ENCODE results near the gene SNX17. TPM values are rescaled to one million over a fixed set of nuclear protein-coding genes. Genes with fewer than 3 reads are reported as not detected.

Gene SNX17
- total and polyA plus RNA-seq, 2 of the 13 experiments (the other 11 are each of a cell fraction or from before 2014, with no cell fraction given): 75.0 to 109 TPM

- TF ChIP-seq, protein P1, sequence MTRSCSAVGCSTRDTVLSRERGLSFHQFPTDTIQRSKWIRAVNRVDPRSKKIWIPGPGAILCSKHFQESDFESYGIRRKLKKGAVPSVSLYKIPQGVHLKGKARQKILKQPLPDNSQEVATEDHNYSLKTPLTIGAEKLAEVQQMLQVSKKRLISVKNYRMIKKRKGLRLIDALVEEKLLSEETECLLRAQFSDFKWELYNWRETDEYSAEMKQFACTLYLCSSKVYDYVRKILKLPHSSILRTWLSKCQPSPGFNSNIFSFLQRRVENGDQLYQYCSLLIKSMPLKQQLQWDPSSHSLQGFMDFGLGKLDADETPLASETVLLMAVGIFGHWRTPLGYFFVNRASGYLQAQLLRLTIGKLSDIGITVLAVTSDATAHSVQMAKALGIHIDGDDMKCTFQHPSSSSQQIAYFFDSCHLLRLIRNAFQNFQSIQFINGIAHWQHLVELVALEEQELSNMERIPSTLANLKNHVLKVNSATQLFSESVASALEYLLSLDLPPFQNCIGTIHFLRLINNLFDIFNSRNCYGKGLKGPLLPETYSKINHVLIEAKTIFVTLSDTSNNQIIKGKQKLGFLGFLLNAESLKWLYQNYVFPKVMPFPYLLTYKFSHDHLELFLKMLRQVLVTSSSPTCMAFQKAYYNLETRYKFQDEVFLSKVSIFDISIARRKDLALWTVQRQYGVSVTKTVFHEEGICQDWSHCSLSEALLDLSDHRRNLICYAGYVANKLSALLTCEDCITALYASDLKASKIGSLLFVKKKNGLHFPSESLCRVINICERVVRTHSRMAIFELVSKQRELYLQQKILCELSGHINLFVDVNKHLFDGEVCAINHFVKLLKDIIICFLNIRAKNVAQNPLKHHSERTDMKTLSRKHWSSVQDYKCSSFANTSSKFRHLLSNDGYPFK (CRISPR knock-in tag; IDR thresholded peaks at IDR 0.05; ENCODE audit: borderline replicate concordance): no peak
- no peak for TF ChIP-seq REXO4 (CRISPR knock-in tag; IDR thresholded peaks at IDR 0.05; ENCODE audit: borderline replicate concordance)
- TF ChIP-seq SRSF9 (IDR thresholded peaks at IDR 0.05; ENCODE audit: borderline replicate concordance, insufficient read depth, low read depth, low read length, poor library complexity, severe bottlenecking): no peak
- TF ChIP-seq RFX1 (IDR thresholded peaks at IDR 0.05): no peak
- TF ChIP-seq, protein P2, sequence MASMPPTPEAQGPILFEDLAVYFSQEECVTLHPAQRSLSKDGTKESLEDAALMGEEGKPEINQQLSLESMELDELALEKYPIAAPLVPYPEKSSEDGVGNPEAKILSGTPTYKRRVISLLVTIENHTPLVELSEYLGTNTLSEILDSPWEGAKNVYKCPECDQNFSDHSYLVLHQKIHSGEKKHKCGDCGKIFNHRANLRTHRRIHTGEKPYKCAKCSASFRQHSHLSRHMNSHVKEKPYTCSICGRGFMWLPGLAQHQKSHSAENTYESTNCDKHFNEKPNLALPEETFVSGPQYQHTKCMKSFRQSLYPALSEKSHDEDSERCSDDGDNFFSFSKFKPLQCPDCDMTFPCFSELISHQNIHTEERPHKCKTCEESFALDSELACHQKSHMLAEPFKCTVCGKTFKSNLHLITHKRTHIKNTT (CRISPR knock-in tag; IDR thresholded peaks at IDR 0.05): no peak
- TF ChIP-seq MTF1 (CRISPR knock-in tag; IDR thresholded peaks at IDR 0.05): peak; percentile 56
- TF ChIP-seq NR3C1 (CRISPR knock-in tag; IDR thresholded peaks at IDR 0.05): no peak
- no peak for TF ChIP-seq HDAC1 (CRISPR knock-in tag; IDR thresholded peaks at IDR 0.05)
- no peak for TF ChIP-seq GPN1 (CRISPR knock-in tag; IDR thresholded peaks at IDR 0.05; ENCODE audit: borderline replicate concordance)
- no peak for TF ChIP-seq MTA1 (CRISPR knock-in tag; IDR thresholded peaks at IDR 0.05; ENCODE audit: borderline replicate concordance)
- TF ChIP-seq XBP1 (CRISPR knock-in tag; IDR thresholded peaks at IDR 0.05): peak; percentile 56; the same call in 1 of the 2 replicates
- TF ChIP-seq TRIM24 (CRISPR knock-in tag; IDR thresholded peaks at IDR 0.05): no peak
- TF ChIP-seq, protein P3, sequence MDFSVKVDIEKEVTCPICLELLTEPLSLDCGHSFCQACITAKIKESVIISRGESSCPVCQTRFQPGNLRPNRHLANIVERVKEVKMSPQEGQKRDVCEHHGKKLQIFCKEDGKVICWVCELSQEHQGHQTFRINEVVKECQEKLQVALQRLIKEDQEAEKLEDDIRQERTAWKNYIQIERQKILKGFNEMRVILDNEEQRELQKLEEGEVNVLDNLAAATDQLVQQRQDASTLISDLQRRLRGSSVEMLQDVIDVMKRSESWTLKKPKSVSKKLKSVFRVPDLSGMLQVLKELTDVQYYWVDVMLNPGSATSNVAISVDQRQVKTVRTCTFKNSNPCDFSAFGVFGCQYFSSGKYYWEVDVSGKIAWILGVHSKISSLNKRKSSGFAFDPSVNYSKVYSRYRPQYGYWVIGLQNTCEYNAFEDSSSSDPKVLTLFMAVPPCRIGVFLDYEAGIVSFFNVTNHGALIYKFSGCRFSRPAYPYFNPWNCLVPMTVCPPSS (IDR thresholded peaks at IDR 0.05): no peak
- no peak for TF ChIP-seq RELA (CRISPR knock-in tag; IDR thresholded peaks at IDR 0.05)
- peak; percentile 7; the same call in 1 of the 2 replicates for TF ChIP-seq ZBTB2 (CRISPR knock-in tag; IDR thresholded peaks at IDR 0.05; ENCODE audit: low read depth)
- no peak for TF ChIP-seq THAP7 (CRISPR knock-in tag; IDR thresholded peaks at IDR 0.05)
- no peak for TF ChIP-seq ZNF382 (CRISPR knock-in tag; IDR thresholded peaks at IDR 0.05; ENCODE audit: borderline replicate concordance)
- TF ChIP-seq ZBTB3 (CRISPR knock-in tag; IDR thresholded peaks at IDR 0.05; ENCODE audit: borderline replicate concordance, low read depth): no peak
- TF ChIP-seq ZXDC (CRISPR knock-in tag; IDR thresholded peaks at IDR 0.05): no peak
- no peak for TF ChIP-seq EZH2 (conservative IDR thresholded peaks at IDR 0.05; ENCODE audit: low read depth, low read length)
Observed at GRCh38 chr2:27369471-27370025, 868 bp upstream of the SNX17 start (continued).

Measured in HepG2 (cell line).